ENCODE data around the gene GRHL1. TPM values are rescaled to one million over a fixed set of nuclear protein-coding genes. Genes with fewer than 3 reads are reported as not detected.

The GRHL1 gene
- total RNA-seq, 1 experiment from 2014 or later: 2.7 TPM

DNA sequence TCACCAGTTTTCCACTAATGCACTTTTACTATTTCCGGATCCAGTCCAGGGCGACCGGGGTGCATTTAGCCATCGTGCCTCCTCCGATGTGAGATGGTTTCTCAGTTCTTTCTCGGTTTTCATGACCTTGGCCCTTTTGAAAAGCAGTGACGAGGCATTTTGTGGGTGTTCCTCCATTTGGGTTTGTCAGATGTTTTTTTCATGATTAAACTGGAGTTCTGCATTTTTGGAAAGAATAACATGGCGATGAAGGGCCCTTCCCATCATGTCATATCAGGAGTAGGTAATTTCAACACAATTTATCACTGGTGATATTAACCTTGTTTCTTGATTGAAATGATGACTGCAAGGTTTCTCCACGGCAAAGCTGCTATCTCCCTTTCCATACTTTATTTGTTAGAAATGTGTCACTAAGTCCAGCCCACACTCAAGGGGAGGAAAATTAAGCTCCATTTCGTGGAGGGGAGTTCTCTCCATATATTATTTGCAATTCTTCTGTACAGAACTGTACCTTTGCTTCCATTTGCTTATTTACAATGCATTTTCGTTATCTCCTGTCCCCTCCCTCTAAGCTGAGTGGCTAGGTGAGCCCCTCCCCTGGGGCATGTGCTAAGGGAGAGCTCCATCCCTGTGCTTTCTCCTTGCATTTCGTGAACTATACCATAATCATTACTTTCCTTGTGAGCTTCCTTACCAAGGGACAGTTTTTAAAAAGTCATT, 83.0 kb downstream of the GRHL1 start (continued):
- TF ChIP-seq, protein P1, sequence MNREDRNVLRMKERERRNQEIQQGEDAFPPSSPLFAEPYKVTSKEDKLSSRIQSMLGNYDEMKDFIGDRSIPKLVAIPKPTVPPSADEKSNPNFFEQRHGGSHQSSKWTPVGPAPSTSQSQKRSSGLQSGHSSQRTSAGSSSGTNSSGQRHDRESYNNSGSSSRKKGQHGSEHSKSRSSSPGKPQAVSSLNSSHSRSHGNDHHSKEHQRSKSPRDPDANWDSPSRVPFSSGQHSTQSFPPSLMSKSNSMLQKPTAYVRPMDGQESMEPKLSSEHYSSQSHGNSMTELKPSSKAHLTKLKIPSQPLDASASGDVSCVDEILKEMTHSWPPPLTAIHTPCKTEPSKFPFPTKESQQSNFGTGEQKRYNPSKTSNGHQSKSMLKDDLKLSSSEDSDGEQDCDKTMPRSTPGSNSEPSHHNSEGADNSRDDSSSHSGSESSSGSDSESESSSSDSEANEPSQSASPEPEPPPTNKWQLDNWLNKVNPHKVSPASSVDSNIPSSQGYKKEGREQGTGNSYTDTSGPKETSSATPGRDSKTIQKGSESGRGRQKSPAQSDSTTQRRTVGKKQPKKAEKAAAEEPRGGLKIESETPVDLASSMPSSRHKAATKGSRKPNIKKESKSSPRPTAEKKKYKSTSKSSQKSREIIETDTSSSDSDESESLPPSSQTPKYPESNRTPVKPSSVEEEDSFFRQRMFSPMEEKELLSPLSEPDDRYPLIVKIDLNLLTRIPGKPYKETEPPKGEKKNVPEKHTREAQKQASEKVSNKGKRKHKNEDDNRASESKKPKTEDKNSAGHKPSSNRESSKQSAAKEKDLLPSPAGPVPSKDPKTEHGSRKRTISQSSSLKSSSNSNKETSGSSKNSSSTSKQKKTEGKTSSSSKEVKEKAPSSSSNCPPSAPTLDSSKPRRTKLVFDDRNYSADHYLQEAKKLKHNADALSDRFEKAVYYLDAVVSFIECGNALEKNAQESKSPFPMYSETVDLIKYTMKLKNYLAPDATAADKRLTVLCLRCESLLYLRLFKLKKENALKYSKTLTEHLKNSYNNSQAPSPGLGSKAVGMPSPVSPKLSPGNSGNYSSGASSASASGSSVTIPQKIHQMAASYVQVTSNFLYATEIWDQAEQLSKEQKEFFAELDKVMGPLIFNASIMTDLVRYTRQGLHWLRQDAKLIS (CRISPR knock-in tag; IDR thresholded peaks at IDR 0.05; ENCODE audit: borderline replicate concordance): no peak
- TF ChIP-seq EMX1 (CRISPR knock-in tag; IDR thresholded peaks at IDR 0.05): no peak
- no peak for TF ChIP-seq SMAD3 (CRISPR knock-in tag; IDR thresholded peaks at IDR 0.05; ENCODE audit: borderline replicate concordance)

DNA sequence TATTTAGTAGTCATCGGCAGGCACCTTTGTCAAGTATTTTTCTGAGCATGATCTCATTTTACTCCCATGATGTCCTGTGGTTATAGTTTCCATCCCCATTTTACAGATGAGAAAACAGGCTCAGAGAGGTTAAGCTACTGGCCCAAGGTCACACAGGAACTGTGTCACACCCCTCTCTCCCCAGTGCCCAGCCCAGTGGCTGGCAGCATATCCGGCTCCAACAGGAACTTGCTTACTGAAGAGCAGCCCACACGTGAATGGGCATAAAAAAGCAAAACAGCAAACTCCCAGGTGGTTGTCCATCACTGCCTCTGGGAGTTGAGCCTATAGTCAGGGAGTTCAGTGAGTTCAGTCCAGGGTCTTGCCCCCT, 83.5 kb downstream of the GRHL1 start:
- TF ChIP-seq SMAD4 (CRISPR knock-in tag; IDR thresholded peaks at IDR 0.05): no peak
- Mint-ChIP-seq H3K27me3 (ENCODE audit: low read depth) (no peaks in the 10 kb centered on the region), H3K4me1 (peaks cover 5% of the 10 kb centered on the region), H3K27ac (no peak overlapping the region), H3K36me3 (no peaks in the 10 kb centered on the region), H3K9me3 (no peaks in the 10 kb centered on the region), H3K4me3 (no peak overlapping the region)
- no peak for DNase-seq (ENCODE audit: low spot score)
- ATAC-seq: no peak
- ChIA-PET CTCF (interaction anchor here (1.1 to 3.9 kb wide), 4 partner anchors 13 to 63 kb away, joined by 5 to 23 read pairs (median 12); no protein-coding TSS in a partner anchor), POLR2A (no interaction called here)

DNA sequence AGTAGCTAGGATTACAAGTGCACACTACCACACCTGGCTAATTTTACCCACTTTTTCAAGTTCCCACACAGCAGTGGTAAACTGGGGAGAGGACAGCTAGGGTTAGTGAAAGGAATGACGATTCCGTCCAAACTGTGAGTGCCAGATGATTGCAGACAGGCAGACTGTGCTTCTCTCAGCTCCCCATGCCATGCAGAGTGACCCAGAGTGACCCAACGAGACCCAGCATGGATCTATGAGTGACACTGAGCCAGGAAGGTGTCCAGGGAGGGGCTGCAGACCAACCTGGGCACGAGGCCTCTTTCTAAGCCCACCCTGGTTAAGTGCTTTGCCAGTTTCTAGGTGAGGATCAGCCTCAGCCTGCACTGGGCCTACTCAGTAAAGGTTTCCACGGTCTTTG, 84.1 kb downstream of the GRHL1 start:
- ChIA-PET CTCF (interaction anchor here (0.6 to 3.9 kb wide), 9 partner anchors 12 to 165 kb away, joined by 3 to 23 read pairs (median 4); no protein-coding TSS in a partner anchor), POLR2A (no interaction called here)
- Mint-ChIP-seq H3K27ac (no peak overlapping the region), H3K4me1 (no peaks in the 10 kb centered on the region), H3K4me3 (no peak overlapping the region), H3K9me3 (no peaks in the 10 kb centered on the region), H3K36me3 (no peaks in the 10 kb centered on the region), H3K27me3 (ENCODE audit: low read depth) (peaks cover 4% of the 10 kb centered on the region; the same call in 1 of the 2 replicates)
- ATAC-seq (no peak), DNase-seq (ENCODE audit: low spot score) (no peak)
- TF ChIP-seq, protein P2, sequence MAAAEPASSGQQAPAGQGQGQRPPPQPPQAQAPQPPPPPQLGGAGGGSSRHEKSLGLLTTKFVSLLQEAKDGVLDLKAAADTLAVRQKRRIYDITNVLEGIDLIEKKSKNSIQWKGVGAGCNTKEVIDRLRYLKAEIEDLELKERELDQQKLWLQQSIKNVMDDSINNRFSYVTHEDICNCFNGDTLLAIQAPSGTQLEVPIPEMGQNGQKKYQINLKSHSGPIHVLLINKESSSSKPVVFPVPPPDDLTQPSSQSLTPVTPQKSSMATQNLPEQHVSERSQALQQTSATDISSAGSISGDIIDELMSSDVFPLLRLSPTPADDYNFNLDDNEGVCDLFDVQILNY (CRISPR knock-in tag; IDR thresholded peaks at IDR 0.05): no peak
- no peak for TF ChIP-seq TCF7 (CRISPR knock-in tag; IDR thresholded peaks at IDR 0.05; ENCODE audit: low read depth)
- no peak for TF ChIP-seq ZNF232 (CRISPR knock-in tag; IDR thresholded peaks at IDR 0.05)
- TF ChIP-seq ZNF263 (CRISPR knock-in tag; IDR thresholded peaks at IDR 0.05; ENCODE audit: low read depth): no peak
- TF ChIP-seq, protein P3, sequence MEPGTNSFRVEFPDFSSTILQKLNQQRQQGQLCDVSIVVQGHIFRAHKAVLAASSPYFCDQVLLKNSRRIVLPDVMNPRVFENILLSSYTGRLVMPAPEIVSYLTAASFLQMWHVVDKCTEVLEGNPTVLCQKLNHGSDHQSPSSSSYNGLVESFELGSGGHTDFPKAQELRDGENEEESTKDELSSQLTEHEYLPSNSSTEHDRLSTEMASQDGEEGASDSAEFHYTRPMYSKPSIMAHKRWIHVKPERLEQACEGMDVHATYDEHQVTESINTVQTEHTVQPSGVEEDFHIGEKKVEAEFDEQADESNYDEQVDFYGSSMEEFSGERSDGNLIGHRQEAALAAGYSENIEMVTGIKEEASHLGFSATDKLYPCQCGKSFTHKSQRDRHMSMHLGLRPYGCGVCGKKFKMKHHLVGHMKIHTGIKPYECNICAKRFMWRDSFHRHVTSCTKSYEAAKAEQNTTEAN (CRISPR knock-in tag; IDR thresholded peaks at IDR 0.05): no peak
- TF ChIP-seq, protein P4, sequence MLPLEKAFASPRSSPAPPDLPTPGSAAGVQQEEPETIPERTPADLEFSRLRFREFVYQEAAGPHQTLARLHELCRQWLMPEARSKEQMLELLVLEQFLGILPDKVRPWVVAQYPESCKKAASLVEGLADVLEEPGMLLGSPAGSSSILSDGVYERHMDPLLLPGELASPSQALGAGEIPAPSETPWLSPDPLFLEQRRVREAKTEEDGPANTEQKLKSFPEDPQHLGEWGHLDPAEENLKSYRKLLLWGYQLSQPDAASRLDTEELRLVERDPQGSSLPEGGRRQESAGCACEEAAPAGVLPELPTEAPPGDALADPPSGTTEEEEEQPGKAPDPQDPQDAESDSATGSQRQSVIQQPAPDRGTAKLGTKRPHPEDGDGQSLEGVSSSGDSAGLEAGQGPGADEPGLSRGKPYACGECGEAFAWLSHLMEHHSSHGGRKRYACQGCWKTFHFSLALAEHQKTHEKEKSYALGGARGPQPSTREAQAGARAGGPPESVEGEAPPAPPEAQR (CRISPR knock-in tag; IDR thresholded peaks at IDR 0.05): no peak
- TF ChIP-seq FOXJ3 (CRISPR knock-in tag; IDR thresholded peaks at IDR 0.05; ENCODE audit: borderline replicate concordance): no peak
- TF ChIP-seq, protein P5, sequence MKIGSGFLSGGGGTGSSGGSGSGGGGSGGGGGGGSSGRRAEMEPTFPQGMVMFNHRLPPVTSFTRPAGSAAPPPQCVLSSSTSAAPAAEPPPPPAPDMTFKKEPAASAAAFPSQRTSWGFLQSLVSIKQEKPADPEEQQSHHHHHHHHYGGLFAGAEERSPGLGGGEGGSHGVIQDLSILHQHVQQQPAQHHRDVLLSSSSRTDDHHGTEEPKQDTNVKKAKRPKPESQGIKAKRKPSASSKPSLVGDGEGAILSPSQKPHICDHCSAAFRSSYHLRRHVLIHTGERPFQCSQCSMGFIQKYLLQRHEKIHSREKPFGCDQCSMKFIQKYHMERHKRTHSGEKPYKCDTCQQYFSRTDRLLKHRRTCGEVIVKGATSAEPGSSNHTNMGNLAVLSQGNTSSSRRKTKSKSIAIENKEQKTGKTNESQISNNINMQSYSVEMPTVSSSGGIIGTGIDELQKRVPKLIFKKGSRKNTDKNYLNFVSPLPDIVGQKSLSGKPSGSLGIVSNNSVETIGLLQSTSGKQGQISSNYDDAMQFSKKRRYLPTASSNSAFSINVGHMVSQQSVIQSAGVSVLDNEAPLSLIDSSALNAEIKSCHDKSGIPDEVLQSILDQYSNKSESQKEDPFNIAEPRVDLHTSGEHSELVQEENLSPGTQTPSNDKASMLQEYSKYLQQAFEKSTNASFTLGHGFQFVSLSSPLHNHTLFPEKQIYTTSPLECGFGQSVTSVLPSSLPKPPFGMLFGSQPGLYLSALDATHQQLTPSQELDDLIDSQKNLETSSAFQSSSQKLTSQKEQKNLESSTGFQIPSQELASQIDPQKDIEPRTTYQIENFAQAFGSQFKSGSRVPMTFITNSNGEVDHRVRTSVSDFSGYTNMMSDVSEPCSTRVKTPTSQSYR (CRISPR knock-in tag; IDR thresholded peaks at IDR 0.05): no peak
- TF ChIP-seq ZNF671 (CRISPR knock-in tag; IDR thresholded peaks at IDR 0.05): no peak
- no peak for TF ChIP-seq ATF1 (CRISPR knock-in tag; IDR thresholded peaks at IDR 0.05)
- TF ChIP-seq, protein P6, sequence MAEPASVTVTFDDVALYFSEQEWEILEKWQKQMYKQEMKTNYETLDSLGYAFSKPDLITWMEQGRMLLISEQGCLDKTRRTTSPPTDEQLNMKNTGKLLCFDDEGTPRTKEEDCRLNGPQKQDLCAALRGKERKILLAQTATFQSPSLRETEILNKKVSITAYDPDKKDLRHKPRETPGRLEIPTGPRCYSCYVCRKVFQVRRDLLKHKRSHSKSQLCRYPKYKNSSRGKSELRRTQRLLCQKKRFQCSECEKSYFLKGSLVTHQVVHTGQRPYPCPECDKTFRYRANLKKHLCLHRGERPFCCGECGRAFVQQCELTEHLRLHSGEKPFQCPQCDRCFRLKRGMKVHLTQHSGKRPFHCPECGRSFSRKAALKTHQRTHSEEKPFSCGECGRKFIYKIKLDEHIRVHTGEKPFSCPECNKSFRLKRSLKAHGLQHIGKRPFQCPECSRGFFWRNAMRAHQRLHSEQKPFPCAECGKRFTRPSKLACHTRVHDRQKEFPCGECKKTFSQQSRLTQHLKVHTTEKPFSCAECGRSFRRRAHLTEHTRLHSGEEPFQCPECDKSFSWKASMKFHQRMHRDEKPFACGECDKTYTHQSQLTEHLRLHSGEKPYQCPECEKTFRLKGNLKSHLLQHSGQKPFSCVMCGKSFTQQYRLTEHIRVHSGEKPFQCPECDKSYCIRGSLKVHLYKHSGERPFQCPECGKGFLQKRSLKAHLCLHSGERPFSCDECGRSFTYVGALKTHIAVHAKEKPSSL (CRISPR knock-in tag; conservative IDR thresholded peaks at IDR 0.05): no peak
- TF ChIP-seq CREB1 (CRISPR knock-in tag; IDR thresholded peaks at IDR 0.05): no peak
- TF ChIP-seq, protein P7, sequence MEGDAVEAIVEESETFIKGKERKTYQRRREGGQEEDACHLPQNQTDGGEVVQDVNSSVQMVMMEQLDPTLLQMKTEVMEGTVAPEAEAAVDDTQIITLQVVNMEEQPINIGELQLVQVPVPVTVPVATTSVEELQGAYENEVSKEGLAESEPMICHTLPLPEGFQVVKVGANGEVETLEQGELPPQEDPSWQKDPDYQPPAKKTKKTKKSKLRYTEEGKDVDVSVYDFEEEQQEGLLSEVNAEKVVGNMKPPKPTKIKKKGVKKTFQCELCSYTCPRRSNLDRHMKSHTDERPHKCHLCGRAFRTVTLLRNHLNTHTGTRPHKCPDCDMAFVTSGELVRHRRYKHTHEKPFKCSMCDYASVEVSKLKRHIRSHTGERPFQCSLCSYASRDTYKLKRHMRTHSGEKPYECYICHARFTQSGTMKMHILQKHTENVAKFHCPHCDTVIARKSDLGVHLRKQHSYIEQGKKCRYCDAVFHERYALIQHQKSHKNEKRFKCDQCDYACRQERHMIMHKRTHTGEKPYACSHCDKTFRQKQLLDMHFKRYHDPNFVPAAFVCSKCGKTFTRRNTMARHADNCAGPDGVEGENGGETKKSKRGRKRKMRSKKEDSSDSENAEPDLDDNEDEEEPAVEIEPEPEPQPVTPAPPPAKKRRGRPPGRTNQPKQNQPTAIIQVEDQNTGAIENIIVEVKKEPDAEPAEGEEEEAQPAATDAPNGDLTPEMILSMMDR (IDR thresholded peaks at IDR 0.05): no peak
